H1 (cell line): ENCODE data around the gene MTHFD1. TPM values are rescaled to one million over a fixed set of nuclear protein-coding genes. Genes with fewer than 3 reads are reported as not detected.

Experiments
- GABPA ChIP-seq: IDR thresholded peaks from 2 replicates; pipeline ENCODE4 v1.6.1; 2011; ENCODE audit warnings: mild to moderate bottlenecking, low read length, moderate library complexity, borderline replicate concordance; ENCODE audit not compliant: insufficient read depth
- KDM1A ChIP-seq: fragments of 200-600, 300-600 bp; sonication (generic); IDR thresholded peaks from 2 replicates; pipeline ENCODE4 v1.7.1; 2016; ENCODE audit warnings: mild to moderate bottlenecking, low read length, borderline replicate concordance
- NRF1 ChIP-seq: IDR thresholded peaks from 2 replicates; pipeline ENCODE4 v1.6.1; 2011; ENCODE audit warnings: mild to moderate bottlenecking, low read depth, low read length, improper control_type of control experiment
- PHF8 ChIP-seq: fragments of 200-600 bp; sonication (generic); conservative IDR thresholded peaks from 2 replicates; pipeline ENCODE4 v1.7.1; 2012; ENCODE audit warnings: low read depth, mild to moderate bottlenecking, inconsistent platforms, low read length, moderate library complexity
- SIX5 ChIP-seq: IDR thresholded peaks from 2 replicates; pipeline ENCODE4 v1.6.1; 2011; ENCODE audit warnings: mild to moderate bottlenecking, low read depth, low read length
- SUZ12 ChIP-seq: fragments of 200-600 bp; sonication (generic); IDR thresholded peaks from 2 replicates; pipeline ENCODE4 v1.6.1; 2012; ENCODE audit warnings: mild to moderate bottlenecking, inconsistent platforms, low read length, moderate library complexity, mixed read lengths
- USF2 ChIP-seq: IDR thresholded peaks from 2 replicates; pipeline ENCODE4 v1.6.1; 2011; ENCODE audit warnings: low read length, improper control_type of control experiment
- polyA plus RNA-seq, 7 experiments: library from polyadenylated mRNA; depleted of rRNA in 3 of 7; stranded (reverse) in 5 of 7; unstranded in 2 of 7; fragments of >200 nt in 5 of 7; fragments of 200-250 nt in 2 of 7; gene quantifications; 1 replicate in 5 of 7; 2 replicates in 1 of 7; 4 replicates in 1 of 7; pipeline versions ENCODE4 v1.2.1 to v1.2.3, GENCODE V29; 2011 to 2013; ENCODE audit warnings: missing spikeins in 2 of 7, mixed read lengths in 2 of 7
- total RNA-seq: library from RNA; stranded (reverse); fragmentation: NEBNext Ultra II Directional; extraction: Animal tissue kit (Norgen Biotek cat#: 25700); gene quantifications from 2 replicates; pipeline ENCODE4 v1.2.1, GENCODE V29; 2021

Gene MTHFD1
- total and polyA plus RNA-seq, 2 of the 8 experiments (the other 6 are each of a cell fraction or from before 2014, with no cell fraction given), result 79.7 to 332 TPM

GRCh38 chr14:64369201-64369600 is 19.0 kb upstream of the MTHFD1 start (continued):
- TF ChIP-seq KDM1A, result no peak
- TF ChIP-seq SUZ12, result no peak
- TF ChIP-seq USF2, result no peak
- TF ChIP-seq GABPA, result no peak
- no peak for TF ChIP-seq SIX5
- no peak for TF ChIP-seq NRF1
- no peak for TF ChIP-seq PHF8
